Left ventricle myocardium inferior (tissue), 1 donor: ENCODE measurements around the gene KCTD20. TPM values are rescaled to one million over a fixed set of nuclear protein-coding genes. Genes with fewer than 3 reads are reported as not detected.

ENCODE experiments used
- DNase-seq: peaks from one replicate; pipeline ENCODE4 v3.0.0-alpha.2; 2020
- H3K27ac ChIP-seq: fragments of 200-600 bp; replicated peaks from 2 replicates; pipeline ENCODE4 v1.8.0; 2021
- H3K27me3 ChIP-seq: fragments of 200-600 bp; 2 replicates; pipeline ENCODE4 v1.8.0; 2021; ENCODE audit warnings: low read depth
- H3K36me3 ChIP-seq: fragments of 200-600 bp; 2 replicates; pipeline ENCODE4 v1.8.0; 2021
- H3K4me1 ChIP-seq: fragments of 200-600 bp; 2 replicates; pipeline ENCODE4 v1.8.0; 2021
- H3K4me3 ChIP-seq: fragments of 200-600 bp; 2 replicates; pipeline ENCODE4 v1.8.0; 2021; ENCODE audit warnings: mild to moderate bottlenecking, moderate library complexity
- H3K9me3 ChIP-seq: fragments of 200-600 bp; replicated peaks from 2 replicates; pipeline ENCODE4 v1.8.0; 2021
- intact Hi-C: fragments of 100-400 bp; cut with micrococcal nuclease; formaldehyde crosslinking; loops from one replicate; pipeline ENCODE4 v1.11.0; 2022
- total RNA-seq: library from RNA; stranded (reverse); fragmentation: NEBNext Ultra II Directional; extraction: Animal tissue kit (Norgen Biotek cat#: 25700); gene quantifications from one replicate; pipeline ENCODE4 v1.2.1, GENCODE V29; 2021
- TF ChIP-seq, protein P1 (sequence below): fragments of 200-600 bp; IDR thresholded peaks from 2 replicates; pipeline ENCODE4 v1.8.0; 2021; ENCODE audit warnings: antibody characterized with exemption, mild to moderate bottlenecking, borderline replicate concordance
- donor health status: DM: no; HTN: yes; CAD: no; lungs with severe emphysema.

The KCTD20 gene
- total RNA-seq, 1 donor from 2014 or later = 21.3 TPM

DNA sequence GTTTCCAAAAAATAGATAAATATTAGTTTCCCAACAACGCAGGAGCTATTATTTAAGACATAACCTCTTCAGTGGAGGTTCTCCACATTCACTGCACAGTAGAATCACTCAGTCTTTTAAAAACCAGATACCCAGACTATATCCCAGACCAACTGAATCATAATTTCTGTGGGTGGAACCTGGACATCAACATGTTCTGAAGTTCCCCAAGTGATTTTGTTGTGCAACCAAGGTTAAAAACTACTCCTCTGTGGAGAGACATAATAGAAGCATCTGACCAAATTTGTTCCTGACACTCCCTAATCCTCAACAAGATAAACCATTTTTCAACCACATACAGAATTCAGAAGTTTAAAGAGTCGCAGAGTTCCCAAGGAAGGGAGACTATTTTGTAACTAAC, 62.2 kb downstream of the KCTD20 start:
- H3K27me3 ChIP-seq = no peaks in the 10 kb centered on the region
- H3K9me3 ChIP-seq = no peaks in the 10 kb centered on the region
- TF ChIP-seq, protein P1, sequence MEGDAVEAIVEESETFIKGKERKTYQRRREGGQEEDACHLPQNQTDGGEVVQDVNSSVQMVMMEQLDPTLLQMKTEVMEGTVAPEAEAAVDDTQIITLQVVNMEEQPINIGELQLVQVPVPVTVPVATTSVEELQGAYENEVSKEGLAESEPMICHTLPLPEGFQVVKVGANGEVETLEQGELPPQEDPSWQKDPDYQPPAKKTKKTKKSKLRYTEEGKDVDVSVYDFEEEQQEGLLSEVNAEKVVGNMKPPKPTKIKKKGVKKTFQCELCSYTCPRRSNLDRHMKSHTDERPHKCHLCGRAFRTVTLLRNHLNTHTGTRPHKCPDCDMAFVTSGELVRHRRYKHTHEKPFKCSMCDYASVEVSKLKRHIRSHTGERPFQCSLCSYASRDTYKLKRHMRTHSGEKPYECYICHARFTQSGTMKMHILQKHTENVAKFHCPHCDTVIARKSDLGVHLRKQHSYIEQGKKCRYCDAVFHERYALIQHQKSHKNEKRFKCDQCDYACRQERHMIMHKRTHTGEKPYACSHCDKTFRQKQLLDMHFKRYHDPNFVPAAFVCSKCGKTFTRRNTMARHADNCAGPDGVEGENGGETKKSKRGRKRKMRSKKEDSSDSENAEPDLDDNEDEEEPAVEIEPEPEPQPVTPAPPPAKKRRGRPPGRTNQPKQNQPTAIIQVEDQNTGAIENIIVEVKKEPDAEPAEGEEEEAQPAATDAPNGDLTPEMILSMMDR = no peak
- intact Hi-C loops = no loop called here
- H3K36me3 ChIP-seq = peaks cover 70% of the 10 kb centered on the region
- no peak for DNase-seq
- H3K27ac ChIP-seq = no peak overlapping the region
- H3K4me3 ChIP-seq = no peak overlapping the region
- peaks cover 15% of the 10 kb centered on the region for H3K4me1 ChIP-seq

DNA sequence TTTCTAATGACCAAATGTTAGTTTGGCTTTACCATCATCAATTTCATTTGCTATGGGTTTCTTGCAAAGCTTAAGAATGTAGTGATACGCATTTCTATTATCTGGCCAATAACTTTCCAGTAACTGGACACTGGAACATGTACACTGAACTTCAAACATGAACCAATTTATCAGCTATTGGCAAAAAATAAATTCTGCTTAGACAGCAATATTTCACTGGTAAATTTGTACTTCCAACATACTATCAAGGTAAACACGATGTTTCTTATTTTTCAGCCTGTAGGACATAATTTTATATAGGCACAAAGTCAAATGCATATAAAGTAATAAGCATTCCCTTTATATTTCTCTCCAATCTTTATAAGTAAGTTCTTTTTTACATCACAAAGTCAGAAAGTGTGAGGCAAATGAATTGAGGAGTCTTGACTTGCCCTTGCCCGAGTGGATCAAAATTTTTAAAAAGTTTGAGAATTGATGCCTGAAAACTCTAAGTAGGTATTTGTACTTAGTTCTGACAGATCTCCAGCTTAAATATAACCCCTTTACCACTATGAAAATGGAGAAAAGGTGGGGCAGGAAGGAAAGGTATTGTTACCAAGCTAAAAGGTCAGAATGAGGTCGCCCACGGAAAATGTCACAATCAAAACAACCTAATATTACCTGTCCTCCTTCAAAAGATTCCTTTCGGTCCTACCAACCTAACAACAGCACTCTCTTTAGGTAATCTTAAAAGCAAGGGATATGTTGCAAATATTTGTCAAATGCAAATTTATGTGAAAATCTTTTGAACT, 63.1 kb downstream of the KCTD20 start:
- peak overlapping the region; percentile 10 for H3K27ac ChIP-seq

DNA sequence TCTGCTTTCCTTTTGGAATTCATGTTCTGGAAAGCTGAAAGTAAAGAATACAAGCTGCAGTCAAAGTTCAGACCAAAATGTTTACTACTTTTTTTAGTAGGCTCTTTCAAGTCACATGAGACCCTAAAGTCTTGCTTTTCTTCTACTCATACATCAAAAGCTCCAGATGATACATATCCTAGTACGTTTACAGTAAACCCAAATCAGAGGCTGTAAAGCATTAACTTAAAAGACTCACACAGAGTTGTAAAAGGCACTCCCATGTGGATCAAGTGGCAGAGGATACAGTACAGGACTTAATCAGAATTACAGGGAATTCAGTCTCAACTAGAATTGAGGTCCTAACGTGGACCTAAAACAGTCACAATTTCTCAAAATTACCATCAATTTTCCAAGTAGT, 63.8 kb downstream of the KCTD20 start:
- no peaks in the 10 kb centered on the region for H3K27me3 ChIP-seq
- H3K9me3 ChIP-seq = no peaks in the 10 kb centered on the region
- intact Hi-C loops = no loop called here
- H3K4me1 ChIP-seq = peaks cover 15% of the 10 kb centered on the region
- no peak for DNase-seq
- H3K27ac ChIP-seq = peak overlapping the region; percentile 10
- no peak overlapping the region for H3K4me3 ChIP-seq
- peaks cover 79% of the 10 kb centered on the region for H3K36me3 ChIP-seq
- TF ChIP-seq, protein P1 = no peak

More for the DNA sequence above, 63.1 kb downstream of the KCTD20 start:
- peaks cover 75% of the 10 kb centered on the region for H3K36me3 ChIP-seq
- TF ChIP-seq, protein P1 = no peak
- H3K4me3 ChIP-seq = no peak overlapping the region
- H3K9me3 ChIP-seq = no peaks in the 10 kb centered on the region
- DNase-seq = no peak
- H3K4me1 ChIP-seq = peaks cover 15% of the 10 kb centered on the region
- no peaks in the 10 kb centered on the region for H3K27me3 ChIP-seq
- intact Hi-C loops = no loop called here

DNA sequence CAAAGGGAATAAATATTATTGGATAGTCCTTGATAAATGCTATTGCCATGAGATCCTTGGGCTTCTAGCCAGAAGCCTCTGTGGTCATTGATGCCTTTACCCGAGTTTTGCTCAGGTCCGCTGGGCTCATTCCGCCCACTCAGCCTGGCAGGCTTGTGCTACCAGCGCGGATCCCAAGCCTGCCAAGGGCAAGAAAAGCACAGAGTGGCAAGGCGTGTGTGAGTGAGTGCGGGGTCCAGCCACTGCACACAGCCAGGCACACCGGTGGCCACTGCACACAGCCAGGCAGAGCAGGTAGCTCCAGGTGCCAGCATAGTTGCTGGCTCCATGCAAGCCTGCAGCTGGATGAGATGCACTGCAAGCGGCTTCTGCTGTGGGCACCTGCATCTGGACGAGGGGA, 65.7 kb downstream of the KCTD20 start:
- Histone ChIP-seq H3K36me3 (peaks cover 89% of the 10 kb centered on the region), H3K4me1 (peaks cover 15% of the 10 kb centered on the region), H3K27ac (no peak overlapping the region), H3K27me3 (no peaks in the 10 kb centered on the region), H3K9me3 (no peaks in the 10 kb centered on the region), H3K4me3 (no peak overlapping the region)
- no peak for DNase-seq
- intact Hi-C loops = no loop called here
- TF ChIP-seq, protein P1 = no peak

DNA sequence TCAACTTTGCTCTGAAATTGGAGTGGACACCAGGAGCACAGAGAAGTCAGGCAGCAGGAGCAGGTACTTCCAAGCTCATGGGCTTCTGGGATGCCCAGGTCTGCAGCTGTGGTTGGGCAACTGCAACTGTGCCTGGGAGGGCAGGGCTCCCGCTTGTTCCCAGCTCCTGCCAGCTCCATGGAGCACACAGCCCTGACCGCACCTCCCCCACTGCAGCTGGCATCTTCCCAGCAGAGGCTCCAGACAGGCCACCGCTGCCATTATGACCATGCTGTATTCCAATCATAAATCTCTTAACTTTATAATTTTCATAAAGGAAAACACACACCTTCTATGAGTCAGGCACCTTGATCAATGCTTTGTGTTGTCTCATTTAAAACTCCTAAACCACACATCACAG, 67.6 kb downstream of the KCTD20 start:
- intact Hi-C loops = no loop called here
- DNase-seq = no peak
- Histone ChIP-seq H3K36me3 (peaks cover 87% of the 10 kb centered on the region), H3K27ac (no peak overlapping the region), H3K4me1 (peaks cover 25% of the 10 kb centered on the region), H3K27me3 (no peaks in the 10 kb centered on the region), H3K9me3 (no peaks in the 10 kb centered on the region), H3K4me3 (no peak overlapping the region)
- TF ChIP-seq, protein P1 = no peak
